ENCODE results near the gene KHSRP. TPM values are rescaled to one million over a fixed set of nuclear protein-coding genes. Genes with fewer than 3 reads are reported as not detected.

The KHSRP gene
- total RNA-seq, 1 donor from 2014 or later, result 241 TPM

DNA sequence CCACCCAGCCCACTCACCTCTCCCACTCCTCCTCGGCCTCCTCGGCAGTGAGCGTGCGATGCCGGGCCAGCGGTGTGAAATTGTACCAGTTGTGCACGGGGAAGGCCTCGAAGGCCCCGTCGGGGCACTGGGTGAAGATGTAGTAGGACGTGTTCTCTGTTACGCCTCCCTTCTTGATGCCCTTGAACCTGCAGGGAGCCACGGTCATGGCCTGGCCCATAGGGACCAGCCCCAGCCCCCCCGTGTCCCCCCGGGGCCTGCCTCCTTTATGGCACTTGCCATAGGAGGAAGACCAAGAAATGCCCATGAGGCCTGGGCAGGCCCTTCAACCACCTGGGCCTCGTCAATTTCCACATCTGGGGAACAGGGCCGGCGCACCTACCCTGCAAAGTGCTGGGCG is 37.2 kb downstream of the KHSRP start:
- TF ChIP-seq, protein P1, sequence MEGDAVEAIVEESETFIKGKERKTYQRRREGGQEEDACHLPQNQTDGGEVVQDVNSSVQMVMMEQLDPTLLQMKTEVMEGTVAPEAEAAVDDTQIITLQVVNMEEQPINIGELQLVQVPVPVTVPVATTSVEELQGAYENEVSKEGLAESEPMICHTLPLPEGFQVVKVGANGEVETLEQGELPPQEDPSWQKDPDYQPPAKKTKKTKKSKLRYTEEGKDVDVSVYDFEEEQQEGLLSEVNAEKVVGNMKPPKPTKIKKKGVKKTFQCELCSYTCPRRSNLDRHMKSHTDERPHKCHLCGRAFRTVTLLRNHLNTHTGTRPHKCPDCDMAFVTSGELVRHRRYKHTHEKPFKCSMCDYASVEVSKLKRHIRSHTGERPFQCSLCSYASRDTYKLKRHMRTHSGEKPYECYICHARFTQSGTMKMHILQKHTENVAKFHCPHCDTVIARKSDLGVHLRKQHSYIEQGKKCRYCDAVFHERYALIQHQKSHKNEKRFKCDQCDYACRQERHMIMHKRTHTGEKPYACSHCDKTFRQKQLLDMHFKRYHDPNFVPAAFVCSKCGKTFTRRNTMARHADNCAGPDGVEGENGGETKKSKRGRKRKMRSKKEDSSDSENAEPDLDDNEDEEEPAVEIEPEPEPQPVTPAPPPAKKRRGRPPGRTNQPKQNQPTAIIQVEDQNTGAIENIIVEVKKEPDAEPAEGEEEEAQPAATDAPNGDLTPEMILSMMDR (IDR thresholded peaks at IDR 0.05), result no peak
- Mint-ChIP-seq H3K36me3 (ENCODE audit: unreplicated experiment) (peaks cover 27% of the 10 kb centered on the region), H3K9me3 (ENCODE audit: unreplicated experiment) (no peaks in the 10 kb centered on the region), H3K4me1 (ENCODE audit: unreplicated experiment) (peaks cover 8% of the 10 kb centered on the region), H3K27me3 (ENCODE audit: unreplicated experiment) (no peaks in the 10 kb centered on the region), H3K27ac (ENCODE audit: unreplicated experiment) (no peak overlapping the region), H3K4me3 (ENCODE audit: unreplicated experiment) (no peak overlapping the region)
- no peak for DNase-seq (ENCODE audit: extremely low spot score, unreplicated experiment)

DNA sequence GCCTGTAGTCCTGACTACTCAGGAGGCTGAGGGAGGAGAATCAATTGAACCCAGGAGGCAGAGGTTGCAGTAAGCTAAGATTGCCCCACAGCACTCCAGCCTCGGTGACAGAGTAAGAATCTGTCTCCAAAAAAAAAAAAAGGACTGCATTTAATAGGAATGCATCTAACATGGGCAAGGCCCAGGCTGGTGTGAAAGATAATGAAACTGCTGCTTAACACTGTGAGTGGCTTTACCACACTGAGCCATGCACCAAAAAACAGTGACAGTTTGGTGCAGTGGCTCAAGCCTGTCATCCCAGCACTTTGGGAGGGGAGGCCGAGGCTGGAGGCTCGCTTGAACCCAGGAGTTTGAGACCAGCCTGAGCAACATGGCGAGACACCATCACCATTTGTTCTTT is 40.2 kb downstream of the KHSRP start:
- TF ChIP-seq, protein P1 (IDR thresholded peaks at IDR 0.05), result no peak
- no peak overlapping the region for H3K4me3 Mint-ChIP-seq (ENCODE audit: unreplicated experiment)
- no peaks in the 10 kb centered on the region for H3K9me3 Mint-ChIP-seq (ENCODE audit: unreplicated experiment)
- H3K36me3 Mint-ChIP-seq (ENCODE audit: unreplicated experiment), result peaks cover 40% of the 10 kb centered on the region
- no peak for DNase-seq (ENCODE audit: extremely low spot score, unreplicated experiment)
- no peaks in the 10 kb centered on the region for H3K27me3 Mint-ChIP-seq (ENCODE audit: unreplicated experiment)
- H3K27ac Mint-ChIP-seq (ENCODE audit: unreplicated experiment), result no peak overlapping the region
- H3K4me1 Mint-ChIP-seq (ENCODE audit: unreplicated experiment), result no peaks in the 10 kb centered on the region

DNA sequence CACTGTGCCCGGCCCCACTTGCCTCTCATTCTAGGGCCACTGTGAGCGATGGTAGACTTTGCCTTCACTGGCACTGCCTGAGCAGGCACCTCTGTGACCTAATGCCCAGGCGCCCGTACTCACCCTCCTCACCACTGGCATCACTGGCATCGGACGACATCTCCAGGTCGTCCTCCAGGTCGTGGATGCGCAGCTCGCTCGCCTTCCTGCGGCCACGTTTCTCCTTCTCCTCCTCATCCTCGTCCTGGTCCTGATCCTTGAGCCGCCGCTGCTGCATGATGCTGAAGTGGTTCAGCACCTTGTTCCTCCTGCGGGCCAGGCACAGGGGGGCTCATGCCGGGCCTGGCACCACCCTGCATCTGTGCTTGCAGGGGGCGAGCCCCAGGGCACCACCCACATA is 41.4 kb downstream of the KHSRP start:
- Mint-ChIP-seq H3K4me3 (ENCODE audit: unreplicated experiment) (no peak overlapping the region), H3K4me1 (ENCODE audit: unreplicated experiment) (peaks cover 5% of the 10 kb centered on the region), H3K9me3 (ENCODE audit: unreplicated experiment) (no peaks in the 10 kb centered on the region), H3K27ac (ENCODE audit: unreplicated experiment) (no peak overlapping the region), H3K36me3 (ENCODE audit: unreplicated experiment) (peaks cover 39% of the 10 kb centered on the region), H3K27me3 (ENCODE audit: unreplicated experiment) (no peaks in the 10 kb centered on the region)
- DNase-seq (ENCODE audit: extremely low spot score, unreplicated experiment), result no peak
- TF ChIP-seq, protein P1 (IDR thresholded peaks at IDR 0.05), result no peak

DNA sequence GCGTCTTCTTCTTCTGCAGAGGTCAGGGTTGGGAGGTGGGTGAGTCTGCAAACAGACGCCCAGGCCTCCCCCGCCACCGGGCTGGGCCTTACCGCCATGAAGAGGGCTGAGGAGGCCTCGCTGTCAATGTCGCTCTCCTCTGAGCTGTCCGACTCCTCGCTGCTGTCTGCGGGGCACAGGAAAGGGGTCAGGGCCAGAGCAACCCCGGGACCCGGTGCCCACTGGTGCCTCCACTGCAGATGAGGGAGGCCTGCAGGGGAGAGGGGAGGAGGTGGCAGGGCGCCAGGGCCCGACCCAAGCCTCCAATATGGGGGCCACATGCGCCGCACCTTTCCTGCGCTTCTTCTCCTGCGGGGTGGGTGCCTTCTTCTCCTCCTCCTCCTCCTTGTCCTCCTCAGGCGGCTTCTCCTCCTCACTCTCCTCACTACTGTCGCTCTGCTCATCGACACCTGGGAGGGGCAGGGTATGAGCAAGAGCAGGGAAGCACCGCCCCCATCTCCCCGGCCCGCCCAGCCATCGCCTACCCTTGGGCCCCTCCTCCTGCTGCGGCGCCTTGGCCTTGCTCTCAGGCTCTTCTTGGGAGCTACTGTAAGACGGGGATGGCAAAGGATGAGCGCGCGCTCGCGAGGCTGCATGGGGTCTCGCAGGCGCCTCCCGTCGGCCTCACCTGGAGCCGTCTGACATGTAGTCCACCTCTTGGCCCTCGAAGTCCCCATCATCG is 43.4 kb downstream of the KHSRP start:
- Mint-ChIP-seq H3K27ac (ENCODE audit: unreplicated experiment) (no peak overlapping the region), H3K9me3 (ENCODE audit: unreplicated experiment) (no peaks in the 10 kb centered on the region), H3K4me1 (ENCODE audit: unreplicated experiment) (peaks cover 7% of the 10 kb centered on the region), H3K4me3 (ENCODE audit: unreplicated experiment) (no peak overlapping the region), H3K36me3 (ENCODE audit: unreplicated experiment) (peaks cover 37% of the 10 kb centered on the region), H3K27me3 (ENCODE audit: unreplicated experiment) (no peaks in the 10 kb centered on the region)
- DNase-seq (ENCODE audit: extremely low spot score, unreplicated experiment), result no peak
- TF ChIP-seq, protein P1 (IDR thresholded peaks at IDR 0.05), result no peak

DNA sequence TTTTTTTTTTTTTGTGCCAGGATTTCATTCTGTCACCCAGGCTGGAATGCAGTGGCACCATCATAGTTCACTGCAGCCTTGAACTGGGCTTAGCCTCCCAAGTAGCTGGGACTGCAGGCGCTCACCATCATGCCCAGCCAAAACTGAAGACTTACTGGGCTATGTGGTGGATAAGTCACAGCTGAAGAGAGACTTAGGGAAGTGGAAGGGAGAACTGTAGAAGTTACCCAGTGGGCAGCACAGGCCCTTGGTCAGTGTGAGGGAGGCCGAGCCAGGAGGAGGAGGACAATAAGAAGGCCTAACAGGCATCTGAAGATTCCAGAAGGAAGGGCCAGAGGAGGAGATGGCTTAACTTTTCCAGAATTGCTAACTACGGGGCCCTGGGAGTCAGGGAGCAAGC is 44.9 kb downstream of the KHSRP start:
- Mint-ChIP-seq H3K4me3 (ENCODE audit: unreplicated experiment) (no peak overlapping the region), H3K9me3 (ENCODE audit: unreplicated experiment) (no peaks in the 10 kb centered on the region), H3K36me3 (ENCODE audit: unreplicated experiment) (peaks cover 29% of the 10 kb centered on the region), H3K27me3 (ENCODE audit: unreplicated experiment) (no peaks in the 10 kb centered on the region), H3K4me1 (ENCODE audit: unreplicated experiment) (peaks cover 7% of the 10 kb centered on the region), H3K27ac (ENCODE audit: unreplicated experiment) (no peak overlapping the region)
- TF ChIP-seq, protein P1 (IDR thresholded peaks at IDR 0.05), result no peak
- DNase-seq (ENCODE audit: extremely low spot score, unreplicated experiment), result no peak

All from osteocyte (in vitro differentiated cells).